ENCODE data around the gene USP25. TPM values are rescaled to one million over a fixed set of nuclear protein-coding genes. Genes with fewer than 3 reads are reported as not detected.

The USP25 gene
- total and polyA plus RNA-seq, 9 of the 15 experiments (the other 6 are each of a cell fraction or from before 2014, with no cell fraction given), result 7.8 to 44.9 (median 31.4) TPM

- Histone ChIP-seq H3K36me3 (ENCODE audit: control insufficient read depth, insufficient read depth, low read length) (peaks cover 56% of the 10 kb centered on the region), H3K4me1 (replicated peaks in 1 of 2; ENCODE audit: control insufficient read depth in 2 of 2, insufficient read depth in 2 of 2, low read length in 2 of 2) (no peaks in the 10 kb centered on the region), H3K79me2 (ENCODE audit: control insufficient read depth, insufficient read depth, low read length) (peaks cover 80% of the 10 kb centered on the region), H3K9me3 (replicated peaks; ENCODE audit: control insufficient read depth, insufficient read depth, low read depth, low read length) (no peaks in the 10 kb centered on the region), H3K27ac (ENCODE audit: extremely low read depth, low read depth, low read length) (no peak overlapping the region), H3K9ac (ENCODE audit: insufficient read depth in 1 of 2, low read depth in 2 of 2, low read length in 2 of 2) (no peak overlapping the region), H2AFZ (ENCODE audit: low read depth, low read length) (no peak overlapping the region), H3K9me1 (ENCODE audit: control insufficient read depth, insufficient read depth, low read length) (no peaks in the 10 kb centered on the region), H3K4me2 (ENCODE audit: insufficient read depth, low read length) (no peak overlapping the region), H3K27me3 (ENCODE audit: control insufficient read depth in 2 of 2, insufficient read depth in 2 of 2, low read length in 2 of 2) (no peaks in the 10 kb centered on the region), H4K20me1 (replicated peaks; ENCODE audit: control insufficient read depth, insufficient read depth, low read length) (no peaks in the 10 kb centered on the region), H3K4me3 (no peak overlapping the region)
- POLR2A ChIA-PET, result no interaction called here
- no TSS peak for BruUV-seq (replicated peaks)
- ATAC-seq, result no peak
- intact Hi-C loops (cut with micrococcal nuclease) (no loop called here), in situ Hi-C loops (cut with MboI) (no loop called here)
- peak; percentile 87 for TF ChIP-seq ZNF316 (IDR thresholded peaks at IDR 0.05)
- 0 out of 2 replicates have a peak, but pooled peaks have one; percentile 6 for TF ChIP-seq MAFF (IDR thresholded peaks at IDR 0.05; ENCODE audit: low read length)
- TF ChIP-seq MAZ (CRISPR knock-in tag; conservative IDR thresholded peaks at IDR 0.05 in 1 of 2, IDR thresholded peaks at IDR 0.05 in 1 of 2), result no peak
- peak; percentile 68 for TF ChIP-seq C11orf30 (IDR thresholded peaks at IDR 0.05; ENCODE audit: low read depth)
- no peak for FAIRE-seq
- CTCF ChIA-PET (ENCODE audit: low intra/inter-chr PET ratio), result no interaction called here
- no peak for DNase-seq (ENCODE audit: extremely low read depth in 1 of 4, low spot score in 3 of 4)
- 92% methylated on average over 2 of the region's 2 CpGs for WGBS (ENCODE audit: insufficient coverage, low coverage, missing lambda C conversion rate)
Observed at GRCh38 chr21:15768853-15769252, 39.1 kb downstream of the USP25 start.

- WGBS (ENCODE audit: insufficient coverage, low coverage, missing lambda C conversion rate), result 97% methylated on average over 6 of the region's 6 CpGs
- Histone ChIP-seq H3K9me3 (replicated peaks; ENCODE audit: control insufficient read depth, insufficient read depth, low read depth, low read length) (no peaks in the 10 kb centered on the region), H3K4me1 (replicated peaks in 1 of 2; ENCODE audit: control insufficient read depth in 2 of 2, insufficient read depth in 2 of 2, low read length in 2 of 2) (no peaks in the 10 kb centered on the region), H3K27me3 (ENCODE audit: control insufficient read depth in 2 of 2, insufficient read depth in 2 of 2, low read length in 2 of 2) (no peaks in the 10 kb centered on the region), H3K4me2 (ENCODE audit: insufficient read depth, low read length) (no peak overlapping the region), H4K20me1 (replicated peaks; ENCODE audit: control insufficient read depth, insufficient read depth, low read length) (no peaks in the 10 kb centered on the region), H3K9ac (ENCODE audit: insufficient read depth in 1 of 2, low read depth in 2 of 2, low read length in 2 of 2) (no peak overlapping the region), H3K4me3 (no peak overlapping the region), H3K36me3 (ENCODE audit: control insufficient read depth, insufficient read depth, low read length) (peaks cover 44% of the 10 kb centered on the region; the same call in 2 of the 3 replicates), H3K79me2 (ENCODE audit: control insufficient read depth, insufficient read depth, low read length) (peaks cover 80% of the 10 kb centered on the region), H3K9me1 (ENCODE audit: control insufficient read depth, insufficient read depth, low read length) (no peaks in the 10 kb centered on the region), H3K27ac (ENCODE audit: extremely low read depth, low read depth, low read length) (no peak overlapping the region), H2AFZ (ENCODE audit: low read depth, low read length) (no peak overlapping the region)
- POLR2A ChIA-PET, result interaction anchor here (0.6 to 1.7 kb wide), 2 partner anchors 23 to 24 kb away, joined by 3 read pairs; no protein-coding TSS in a partner anchor
- CTCF ChIA-PET (ENCODE audit: low intra/inter-chr PET ratio), result no interaction called here
- DNase-seq (ENCODE audit: extremely low read depth in 1 of 4, low spot score in 3 of 4), result no peak
- intact Hi-C loops (cut with micrococcal nuclease), result no loop called here
- TF ChIP-seq MYNN (IDR thresholded peaks at IDR 0.05), result no peak
- no peak for TF ChIP-seq MYNN (CRISPR knock-in tag; IDR thresholded peaks at IDR 0.05)
- no peak for TF ChIP-seq NEUROD1 (IDR thresholded peaks at IDR 0.05; ENCODE audit: borderline replicate concordance, low read depth, low read length, partially characterized antibody)
- TF ChIP-seq HNRNPLL (IDR thresholded peaks at IDR 0.05; ENCODE audit: low read depth, low read length, poor library complexity, severe bottlenecking), result no peak
- no peak for TF ChIP-seq PHTF2 (CRISPR knock-in tag; IDR thresholded peaks at IDR 0.05)
- TF ChIP-seq POLR2AphosphoS2 (IDR thresholded peaks at IDR 0.05; ENCODE audit: low read length), result no peak
- no peak for TF ChIP-seq GMEB1 (CRISPR knock-in tag; IDR thresholded peaks at IDR 0.05)
- no peak for TF ChIP-seq KLF10 (CRISPR knock-in tag; IDR thresholded peaks at IDR 0.05)
- TF ChIP-seq CCNT2 (IDR thresholded peaks at IDR 0.05; ENCODE audit: borderline replicate concordance, extremely low read depth, insufficient read length, low read depth, low read length), result no peak
- no peak for TF ChIP-seq CREM (IDR thresholded peaks at IDR 0.05; ENCODE audit: low read depth)
- in situ Hi-C loops (cut with MboI), result no loop called here
- no peak for FAIRE-seq
- peak; percentile 33; the same call in 1 of the 3 replicates for ATAC-seq
- no TSS peak for BruUV-seq (replicated peaks)
Observed at GRCh38 chr21:15771311-15771710, 41.5 kb downstream of the USP25 start.
